GM18951 (cell line): ENCODE results near the gene STK39.

ENCODE experiments used
- POLR2A ChIP-seq: IDR thresholded peaks from 4 replicates; pipeline ENCODE4 v1.6.1; 2011; ENCODE audit warnings: mild to moderate bottlenecking; ENCODE audit not compliant: insufficient read length, insufficient read depth; ENCODE audit errors: extremely low read depth
- in situ Hi-C: fragments of 300-500 bp; cut with MboI; formaldehyde crosslinking; loops from one replicate; pipeline ENCODE4 v1.12.0; 2022; ENCODE audit warnings: low sequenced_read_pairs, mixed read lengths, inconsistent platforms; ENCODE audit not compliant: unreplicated experiment

STK39 gene

DNA sequence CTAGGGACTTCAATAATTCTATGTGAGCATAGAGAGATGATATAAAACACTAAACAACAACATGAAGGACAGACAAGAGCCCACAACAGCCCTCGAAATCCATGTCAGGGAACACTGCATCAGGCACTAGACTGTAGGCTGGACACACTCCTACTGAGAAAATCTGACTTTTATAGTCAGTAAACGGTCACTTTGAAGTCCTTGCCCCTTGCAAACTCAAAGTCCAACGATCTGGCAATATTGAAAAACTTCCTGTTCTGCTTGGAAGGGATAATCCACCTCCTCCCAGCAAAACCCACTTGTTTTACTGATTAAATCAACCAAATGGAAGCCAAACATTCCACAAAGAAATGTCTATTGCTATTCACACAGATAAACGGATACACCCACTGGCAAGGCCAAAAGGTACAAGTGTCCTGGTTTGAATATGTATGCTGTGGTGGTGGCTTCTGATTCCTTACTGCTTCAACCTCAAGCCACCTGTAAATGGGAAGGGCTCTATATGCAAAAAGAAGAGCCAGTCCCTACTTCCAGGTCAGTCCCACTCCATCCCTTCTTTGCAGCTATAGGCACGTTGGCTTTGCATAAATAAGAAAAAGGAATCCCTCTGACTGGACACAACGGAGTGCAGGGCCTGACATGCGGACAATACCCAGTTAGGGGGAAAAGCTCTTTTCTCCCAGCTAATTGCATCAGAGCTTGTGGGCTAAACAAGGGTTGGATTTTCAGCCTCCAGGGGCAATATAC lies 56.6 kb downstream of the STK39 start:
- in situ Hi-C loops = no loop called here
- TF ChIP-seq POLR2A = no peak

DNA sequence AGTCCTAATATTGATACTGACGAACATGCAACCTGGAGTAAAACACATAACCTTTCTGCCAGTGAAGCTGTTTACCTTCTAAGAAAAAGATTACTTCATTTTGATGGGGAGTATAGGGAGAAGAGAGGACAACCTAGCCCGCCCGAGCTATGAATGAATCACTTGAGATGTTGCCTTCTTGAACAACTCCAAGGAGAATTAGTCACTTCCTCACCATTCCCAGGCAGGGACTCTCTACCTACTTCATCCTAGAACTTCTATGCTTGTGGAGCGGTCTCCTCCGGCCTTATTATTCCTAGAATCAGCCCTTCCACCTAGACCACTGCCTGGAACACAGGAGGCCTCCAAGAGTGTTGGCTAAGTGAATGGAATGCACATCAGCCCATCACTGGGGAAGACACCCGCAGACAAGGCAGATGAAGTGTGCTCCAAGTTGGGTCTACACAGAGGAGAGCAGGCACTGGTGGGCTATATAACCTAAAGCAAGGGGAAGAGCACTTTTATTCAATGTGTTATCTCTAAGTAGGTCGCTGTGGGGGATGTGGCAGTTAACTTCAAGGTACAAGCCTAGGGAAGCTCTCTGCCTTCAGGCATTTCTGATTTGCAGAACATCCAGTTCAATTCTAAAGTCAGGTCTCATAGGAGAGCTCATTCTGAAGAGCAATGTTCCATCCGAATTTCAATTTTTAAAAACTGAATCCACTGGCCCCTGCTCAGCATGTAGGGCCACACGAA lies 57.4 kb downstream of the STK39 start:
- in situ Hi-C loops = no loop called here
- no peak for TF ChIP-seq POLR2A

DNA sequence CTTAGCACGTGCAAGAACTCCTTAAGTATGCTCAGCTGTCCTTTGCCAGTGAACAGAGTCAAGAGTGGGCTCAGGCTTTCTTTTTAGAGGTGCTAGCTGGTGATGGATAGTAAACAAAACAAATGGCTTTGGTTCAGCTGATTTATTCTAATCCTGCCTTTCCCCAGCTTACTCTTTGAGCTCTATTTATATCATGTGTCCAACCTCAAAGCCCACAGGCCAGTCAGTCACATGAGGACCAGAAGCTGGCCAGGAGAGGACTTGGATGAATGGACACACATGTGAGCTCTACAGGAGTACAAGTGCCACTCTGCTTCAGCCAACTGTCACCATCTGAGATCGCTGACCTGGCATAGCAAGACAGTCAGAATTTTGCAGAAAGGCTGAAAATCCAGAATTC lies 59.4 kb downstream of the STK39 start:
- in situ Hi-C loops = no loop called here
- TF ChIP-seq POLR2A = no peak

DNA sequence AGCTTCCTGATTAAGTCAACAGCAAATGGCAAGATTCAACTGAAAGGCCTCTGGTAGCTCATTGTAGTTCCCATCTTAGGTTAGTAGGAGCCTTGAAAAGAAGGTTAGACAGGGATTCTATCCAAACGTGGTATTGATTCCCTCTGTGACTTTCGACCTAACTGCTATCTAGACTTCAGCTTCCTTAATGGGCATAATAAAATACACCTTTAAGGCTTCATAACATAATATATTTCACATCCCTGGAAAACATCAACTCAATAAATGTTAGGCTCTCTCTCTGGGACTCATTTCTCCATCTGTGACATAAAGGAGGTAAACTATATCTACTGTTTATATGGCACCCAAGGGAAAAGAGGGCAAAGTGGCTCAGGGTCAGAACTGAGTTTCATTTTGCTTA lies 60.9 kb downstream of the STK39 start:
- TF ChIP-seq POLR2A = no peak
- in situ Hi-C loops = no loop called here

DNA sequence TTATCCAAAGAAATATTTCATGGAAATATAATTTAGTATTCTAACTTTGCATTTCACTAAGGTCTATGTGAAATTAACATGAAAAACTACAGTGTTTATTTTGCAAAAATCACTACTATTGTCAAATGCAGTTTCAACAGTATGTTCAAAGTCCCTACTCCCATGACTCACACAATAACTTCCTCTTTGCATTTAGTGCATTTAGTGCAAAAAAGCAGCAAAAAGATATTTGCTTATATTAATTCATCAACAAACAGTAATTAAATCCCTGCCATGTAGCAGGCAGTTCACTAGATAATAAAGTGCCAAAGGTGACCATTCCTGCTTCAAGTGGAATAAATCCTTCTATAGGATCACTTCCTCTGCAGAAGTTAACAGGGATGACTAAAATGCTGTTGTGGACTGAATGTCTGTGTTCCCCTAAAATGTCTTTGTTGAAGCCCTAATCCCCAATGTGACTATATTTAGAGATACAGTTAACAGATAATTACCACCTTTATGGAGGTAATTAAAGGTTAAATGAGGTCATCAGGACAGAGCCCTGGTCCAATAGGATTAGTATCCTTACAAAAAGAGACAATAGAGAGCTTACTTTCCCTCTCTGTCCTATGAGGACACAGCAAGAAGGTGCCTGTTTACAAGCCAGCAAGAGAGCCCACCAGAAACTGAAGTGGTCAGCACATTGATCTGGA lies 61.7 kb downstream of the STK39 start:
- in situ Hi-C loops = no loop called here
- TF ChIP-seq POLR2A = no peak

DNA sequence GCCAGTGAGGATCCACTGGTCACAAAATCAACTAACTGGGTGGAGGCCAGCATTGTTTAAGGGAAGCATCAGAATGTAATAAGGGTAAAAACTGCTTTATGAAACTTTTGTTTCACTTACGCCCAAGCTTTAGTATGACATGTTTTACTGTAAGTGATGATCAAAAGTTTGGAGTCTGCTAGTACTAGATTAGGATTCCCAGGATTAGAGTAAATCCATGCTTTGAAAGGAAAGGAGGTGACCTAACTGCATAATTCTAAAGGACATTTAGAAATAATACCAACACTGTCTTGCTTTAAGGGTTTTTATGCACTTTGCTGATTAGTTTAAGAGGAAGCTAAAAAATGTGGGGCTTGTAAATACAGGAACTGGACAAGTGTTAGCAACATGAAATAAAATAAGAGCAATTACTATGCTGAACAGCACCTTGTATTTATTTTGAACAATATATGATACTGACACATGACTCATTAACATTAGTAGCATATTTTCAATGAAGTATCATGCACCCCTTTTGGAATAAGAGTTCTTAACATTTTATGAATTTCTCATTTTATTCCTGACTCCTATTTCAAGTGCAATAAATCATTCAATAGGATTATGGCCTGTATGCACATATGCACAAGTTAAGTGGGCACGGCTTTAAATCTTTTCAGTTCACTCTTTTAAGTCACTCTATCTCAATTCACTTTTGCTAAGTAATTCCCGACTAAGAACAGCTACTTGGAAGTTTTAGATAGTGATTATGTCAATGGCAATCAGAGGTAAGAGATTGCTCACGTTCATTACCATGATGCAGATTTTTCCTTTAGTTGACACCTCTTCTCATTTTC lies 62.5 kb downstream of the STK39 start:
- in situ Hi-C loops = no loop called here
- TF ChIP-seq POLR2A = no peak

DNA sequence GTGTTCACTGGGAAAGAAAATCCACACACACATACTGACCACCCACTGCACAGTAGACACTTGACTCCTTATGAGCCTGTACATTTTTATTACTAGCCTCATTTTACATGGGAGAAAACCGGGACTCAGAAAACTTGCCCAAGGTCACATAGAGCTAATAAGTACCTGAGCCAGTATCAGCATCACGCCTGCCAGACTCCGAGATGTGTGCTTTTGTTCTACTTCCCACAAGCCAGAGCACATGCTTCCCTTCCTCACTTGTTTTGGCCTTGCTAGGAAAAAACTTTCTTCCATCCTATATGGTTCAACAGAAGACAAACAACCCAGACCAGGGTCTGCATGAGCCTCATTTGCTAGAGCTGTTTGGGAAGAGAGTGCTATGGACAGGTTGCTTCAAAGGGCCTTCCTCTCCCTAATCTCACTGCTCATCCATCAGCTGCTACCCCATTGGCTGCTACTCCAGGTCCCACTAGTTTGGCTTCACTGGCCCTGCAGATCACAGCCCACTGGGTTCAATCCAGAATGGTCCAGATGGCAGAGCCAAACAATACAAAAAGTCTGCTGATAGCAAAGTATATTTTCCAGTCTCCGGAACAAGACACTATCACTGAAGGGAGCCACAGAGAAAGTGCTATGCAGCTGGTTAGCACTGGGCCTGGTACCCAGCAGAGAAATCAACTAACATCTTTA lies 63.9 kb downstream of the STK39 start:
- no peak for TF ChIP-seq POLR2A
- in situ Hi-C loops = no loop called here

DNA sequence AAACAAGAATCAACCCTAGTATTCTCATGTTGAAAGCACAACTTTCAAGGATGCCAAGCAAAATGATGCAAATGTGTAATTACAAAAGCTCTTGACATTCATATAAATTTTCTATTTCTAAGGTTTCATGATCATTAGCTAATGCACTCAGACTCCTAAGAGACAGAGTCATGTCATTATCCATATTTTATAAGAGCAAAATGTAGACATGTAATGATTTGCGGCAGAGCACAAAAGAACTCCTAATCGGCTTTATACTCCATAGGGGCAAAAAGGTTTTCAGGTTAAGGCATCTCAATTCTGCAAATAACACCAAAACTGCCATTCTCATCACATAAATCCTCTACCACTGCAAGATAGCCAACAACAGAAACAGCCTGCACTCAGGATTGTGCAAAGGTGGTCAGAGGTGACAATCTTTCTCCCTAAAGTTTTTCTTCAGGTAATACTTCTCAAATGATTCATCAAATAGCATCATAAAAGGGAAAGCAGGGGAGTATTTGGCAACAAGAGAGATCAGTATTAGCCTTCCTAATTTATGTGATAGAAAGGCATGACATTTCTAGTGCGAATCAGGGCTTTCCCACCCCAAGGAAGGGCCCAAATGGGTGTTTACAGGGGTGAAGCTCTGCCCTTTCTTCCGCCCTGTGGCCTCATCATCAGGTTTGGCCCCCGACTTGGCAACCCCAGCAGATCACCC lies 64.7 kb downstream of the STK39 start:
- no peak for TF ChIP-seq POLR2A
- in situ Hi-C loops = no loop called here

DNA sequence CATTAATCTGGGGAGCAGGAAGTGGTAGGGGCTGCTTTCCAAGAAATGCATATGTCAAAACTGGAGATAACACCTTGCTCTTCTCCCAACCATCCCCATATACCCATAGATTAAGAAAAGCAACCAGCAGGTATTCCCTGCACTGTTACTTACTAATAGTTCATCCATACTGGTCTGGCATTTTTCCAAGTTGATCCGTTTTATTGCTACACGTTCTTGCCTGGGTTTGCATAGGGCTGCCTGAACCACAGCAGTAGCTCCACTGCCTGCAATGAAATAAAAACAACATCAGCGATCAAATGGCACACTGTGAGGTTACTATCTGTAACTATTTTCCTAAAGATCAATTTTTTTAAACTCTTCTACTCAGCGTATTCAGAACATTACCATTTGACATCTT lies 65.6 kb downstream of the STK39 start:
- in situ Hi-C loops = no loop called here
- TF ChIP-seq POLR2A = no peak

DNA sequence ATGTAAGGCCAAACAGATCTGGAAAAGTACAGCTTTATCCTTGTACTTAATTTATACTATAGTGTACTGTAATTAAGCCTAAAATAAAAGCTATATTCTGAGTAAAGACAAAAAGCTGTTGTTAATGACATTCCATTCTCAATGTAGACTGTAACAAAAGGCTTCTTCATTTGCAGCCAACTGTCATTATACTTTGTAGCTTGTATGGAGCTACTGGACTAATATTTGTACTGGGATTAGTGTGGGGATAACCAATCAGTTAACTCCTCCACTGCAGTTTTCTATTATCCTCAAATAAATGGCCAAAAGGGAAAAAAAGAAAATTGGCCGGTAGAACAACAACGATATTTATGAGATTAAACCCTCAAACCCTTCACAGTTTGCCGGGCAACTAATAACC lies 66.5 kb downstream of the STK39 start:
- TF ChIP-seq POLR2A = no peak
- in situ Hi-C loops = no loop called here

DNA sequence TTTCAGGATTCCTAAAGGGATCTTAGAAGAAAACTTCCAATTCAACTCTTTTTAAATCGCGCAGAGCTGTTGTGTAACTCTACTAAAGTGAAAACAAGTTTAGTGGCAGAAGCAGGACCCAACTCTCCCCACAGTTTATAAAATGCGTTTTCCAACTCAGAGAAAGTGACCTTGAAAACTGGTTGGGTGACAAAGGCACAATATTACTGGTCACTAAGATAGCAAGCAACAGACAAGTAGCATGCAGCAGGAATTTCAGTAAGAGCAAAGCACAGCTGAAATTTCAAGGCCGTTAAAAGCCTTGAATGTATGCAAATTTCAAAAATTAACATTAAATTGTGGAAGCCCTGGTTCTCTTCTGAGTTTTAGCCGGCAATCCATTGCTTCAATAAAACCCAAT lies 66.9 kb downstream of the STK39 start:
- in situ Hi-C loops = no loop called here
- TF ChIP-seq POLR2A = no peak

DNA sequence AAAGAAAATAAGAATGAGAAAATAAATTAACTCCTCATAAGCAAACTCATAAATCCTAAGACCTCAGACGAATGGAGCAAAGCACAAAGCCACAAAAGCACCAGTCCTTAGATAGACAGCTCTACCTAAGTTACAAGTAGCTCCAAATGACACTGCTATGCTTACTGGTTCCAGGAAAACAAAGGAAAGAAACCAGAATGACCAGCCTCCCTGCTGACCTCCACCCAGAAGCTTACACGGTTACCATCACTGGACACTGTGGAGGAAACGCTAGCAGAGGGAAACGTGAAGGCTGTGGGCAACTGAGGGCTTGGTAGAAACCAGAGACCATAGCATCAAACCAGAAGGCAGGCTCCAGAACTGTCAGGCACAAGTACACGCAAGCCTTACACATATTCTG lies 67.8 kb downstream of the STK39 start:
- in situ Hi-C loops = no loop called here
- no peak for TF ChIP-seq POLR2A
